Glomerular visceral epithelial cell (primary cell): ENCODE measurements around the gene GATAD2A.
"Not testable (repeated sequence)": the region's sequence is repeated elsewhere in the genome, so short reads cannot be mapped to it uniquely, and the experiment has no call there.

Source experiments
- DNase-seq: peaks from one replicate; pipeline ENCODE4 v3.0.0-alpha.2; 2016; ENCODE audit errors: extremely low spot score

GATAD2A gene

DNA sequence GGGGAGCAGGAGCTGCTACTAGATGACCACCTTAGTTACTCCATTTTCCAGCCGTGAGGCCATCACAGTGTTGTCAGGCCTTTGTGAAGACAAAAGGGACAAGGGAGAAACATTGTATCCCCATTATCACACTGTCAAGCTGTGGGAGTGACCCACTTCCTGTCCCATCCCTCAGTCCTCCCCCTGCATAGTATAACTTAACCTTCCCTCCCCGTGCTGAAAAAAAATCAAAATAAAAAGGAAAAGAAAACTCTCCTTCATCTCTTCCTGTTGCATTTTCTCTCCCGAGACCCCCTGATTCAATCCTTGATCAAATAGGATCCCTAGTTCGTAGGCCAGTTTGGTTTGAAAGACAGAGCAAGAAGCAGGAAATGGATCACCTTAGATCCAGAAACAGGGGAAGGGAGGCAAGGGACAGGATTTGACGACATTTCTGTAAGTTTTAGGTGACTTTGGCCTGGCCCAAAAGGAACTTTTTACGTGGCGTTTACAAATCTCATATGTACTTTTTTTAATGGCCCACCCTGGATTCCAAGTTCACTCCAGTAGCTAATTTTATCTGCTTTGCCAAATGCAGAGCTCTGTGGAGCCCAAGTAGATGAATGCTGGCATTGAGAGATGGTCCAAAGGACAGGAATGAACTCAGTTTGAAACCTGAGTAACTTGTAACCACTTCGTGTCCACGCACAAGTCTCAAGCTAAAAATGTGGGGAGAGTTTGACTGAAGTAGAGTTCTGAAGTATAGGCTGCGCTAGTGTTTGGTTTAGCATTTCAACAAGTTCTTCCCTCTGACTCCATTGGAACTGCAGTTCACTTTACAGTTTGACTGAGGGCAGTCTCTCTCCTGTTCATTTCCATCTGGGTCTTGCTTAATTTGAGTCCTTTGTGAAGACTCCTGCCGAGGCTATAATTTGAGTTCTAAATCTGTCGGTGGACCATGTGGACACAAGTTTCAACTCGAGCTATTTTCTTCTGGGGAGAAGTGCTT is 16.6 kb upstream of the GATAD2A start:
- no peak for DNase-seq

DNA sequence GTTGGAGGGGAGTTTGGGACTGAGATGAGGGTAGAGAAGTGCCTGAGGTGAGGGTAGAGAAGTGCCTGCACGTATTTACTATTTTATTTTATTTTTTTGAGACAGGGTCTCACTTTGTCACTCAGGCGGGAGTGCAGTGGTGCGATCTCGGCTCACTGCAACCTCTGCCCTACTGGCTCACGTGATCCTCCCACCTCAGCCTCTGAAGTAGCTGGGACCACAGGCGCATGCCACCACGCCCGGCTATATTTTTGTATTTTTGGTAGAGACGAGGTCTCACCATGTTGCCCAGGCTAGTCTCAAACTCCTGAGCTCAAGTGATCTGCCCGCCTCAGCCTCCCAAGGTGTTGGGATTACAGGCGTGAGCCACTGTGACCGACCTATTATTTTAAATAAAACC is 15.8 kb upstream of the GATAD2A start:
- DNase-seq = not testable (repeated sequence)

DNA sequence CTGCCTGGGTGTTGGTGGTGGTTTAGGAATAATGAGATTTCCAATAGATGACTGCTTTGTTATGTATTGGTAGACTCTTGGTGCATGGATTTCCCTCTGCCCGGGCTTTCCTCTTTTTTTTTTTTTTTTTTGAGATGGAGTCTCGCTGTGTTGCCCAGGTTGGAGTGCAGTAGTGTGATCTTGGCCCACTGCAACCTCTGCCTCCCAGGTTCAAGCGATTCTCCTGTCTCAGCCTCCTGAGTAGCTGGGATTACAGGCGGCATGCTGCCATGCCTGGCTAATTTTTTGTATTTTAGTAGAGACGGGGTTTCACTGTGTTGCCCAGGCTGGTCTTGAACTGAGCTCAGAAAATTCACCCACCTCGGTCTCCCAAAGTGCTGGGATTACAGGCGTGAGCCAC is 11.1 kb upstream of the GATAD2A start:
- DNase-seq = not testable (repeated sequence)

DNA sequence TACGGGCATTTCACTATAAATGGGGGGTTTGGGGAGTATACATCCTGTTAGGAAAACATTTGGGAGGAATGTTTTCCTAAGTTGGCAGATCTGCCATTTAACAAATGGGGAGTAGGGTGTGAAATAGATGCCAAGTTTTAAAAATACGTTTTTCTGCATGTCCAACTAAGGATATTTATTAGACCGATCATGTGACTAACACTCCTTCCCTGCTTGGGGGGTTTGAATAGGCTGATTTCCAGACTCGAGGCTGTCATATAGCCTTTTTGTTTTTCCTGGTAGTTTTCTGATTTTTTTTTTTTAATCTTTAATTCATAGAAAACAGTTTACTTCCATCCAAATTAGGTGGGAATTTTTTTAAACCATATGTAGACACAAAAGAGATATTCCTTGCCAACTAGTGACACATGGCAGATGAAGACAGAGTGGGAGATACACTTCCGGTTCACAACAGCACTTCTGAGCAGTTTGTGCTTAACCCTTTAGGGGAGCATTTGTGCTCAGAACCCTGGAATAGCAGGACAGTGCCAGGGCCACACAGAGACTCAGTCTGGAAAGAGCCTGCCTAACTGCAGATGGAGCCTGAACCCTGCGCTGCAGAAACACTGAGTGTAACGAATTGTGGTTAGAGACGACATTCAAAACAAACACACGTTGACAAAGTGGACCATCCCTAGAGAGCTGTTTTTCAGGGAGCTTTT is 5.6 kb upstream of the GATAD2A start:
- no peak for DNase-seq

DNA sequence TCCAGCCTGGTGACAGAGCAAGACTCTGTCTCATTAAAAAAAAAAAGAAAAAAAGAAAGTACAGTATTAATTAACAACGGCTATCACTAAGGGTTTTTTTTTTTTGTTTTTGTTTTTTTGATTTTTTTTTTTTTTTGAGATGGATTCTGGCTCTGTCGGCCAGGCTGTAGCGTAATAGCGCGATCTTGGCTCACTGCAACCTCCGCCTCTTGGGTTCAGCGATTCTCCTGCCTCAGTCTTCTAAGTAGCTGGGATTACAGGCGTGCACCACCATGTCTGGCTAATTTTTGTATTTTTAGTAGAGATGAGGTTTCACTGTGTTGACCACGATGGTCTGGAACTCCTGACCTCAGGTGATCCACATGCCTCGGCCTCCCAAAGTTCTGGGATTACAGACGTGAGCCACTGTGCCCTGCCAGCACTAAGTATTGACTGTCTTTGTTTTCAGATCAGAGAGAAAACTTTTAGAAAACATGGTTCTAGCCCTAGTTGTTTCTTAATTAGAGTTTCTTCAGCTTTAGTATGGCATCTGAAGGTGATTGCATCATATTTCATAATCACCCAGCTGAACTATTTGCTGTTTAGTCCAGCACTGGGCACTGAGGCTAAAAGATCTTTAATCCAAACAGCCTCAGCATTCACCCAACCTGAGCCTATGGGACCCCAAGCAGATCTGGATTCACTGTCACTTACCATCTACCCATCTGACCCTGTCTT is 2.7 kb upstream of the GATAD2A start:
- no peak for DNase-seq

DNA sequence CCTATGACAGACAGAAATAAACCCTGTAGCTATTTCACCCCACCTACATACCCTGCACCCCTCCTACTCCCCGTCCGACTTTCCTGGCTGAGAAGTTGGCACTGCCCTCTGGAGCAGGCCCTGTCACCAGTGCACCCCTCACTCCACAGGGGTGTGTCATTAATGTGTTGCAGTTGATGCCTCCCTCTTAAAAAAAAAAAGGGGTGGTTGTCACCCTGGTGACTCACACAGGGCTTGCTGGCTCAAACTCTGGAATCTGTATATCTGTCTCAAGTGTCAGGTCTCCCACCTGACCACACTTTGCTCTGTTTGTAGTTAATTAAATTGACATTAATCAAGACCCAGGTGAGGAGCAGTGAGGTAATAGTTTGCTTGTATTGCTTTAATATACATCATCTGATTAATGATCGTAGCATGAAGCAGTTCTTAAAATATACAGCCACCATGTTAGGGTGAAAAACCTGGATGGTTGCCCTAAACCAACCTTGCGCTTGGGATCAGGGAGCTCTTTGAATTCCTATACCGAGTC is 2.0 kb upstream of the GATAD2A start:
- peak; percentile 44 for DNase-seq

DNA sequence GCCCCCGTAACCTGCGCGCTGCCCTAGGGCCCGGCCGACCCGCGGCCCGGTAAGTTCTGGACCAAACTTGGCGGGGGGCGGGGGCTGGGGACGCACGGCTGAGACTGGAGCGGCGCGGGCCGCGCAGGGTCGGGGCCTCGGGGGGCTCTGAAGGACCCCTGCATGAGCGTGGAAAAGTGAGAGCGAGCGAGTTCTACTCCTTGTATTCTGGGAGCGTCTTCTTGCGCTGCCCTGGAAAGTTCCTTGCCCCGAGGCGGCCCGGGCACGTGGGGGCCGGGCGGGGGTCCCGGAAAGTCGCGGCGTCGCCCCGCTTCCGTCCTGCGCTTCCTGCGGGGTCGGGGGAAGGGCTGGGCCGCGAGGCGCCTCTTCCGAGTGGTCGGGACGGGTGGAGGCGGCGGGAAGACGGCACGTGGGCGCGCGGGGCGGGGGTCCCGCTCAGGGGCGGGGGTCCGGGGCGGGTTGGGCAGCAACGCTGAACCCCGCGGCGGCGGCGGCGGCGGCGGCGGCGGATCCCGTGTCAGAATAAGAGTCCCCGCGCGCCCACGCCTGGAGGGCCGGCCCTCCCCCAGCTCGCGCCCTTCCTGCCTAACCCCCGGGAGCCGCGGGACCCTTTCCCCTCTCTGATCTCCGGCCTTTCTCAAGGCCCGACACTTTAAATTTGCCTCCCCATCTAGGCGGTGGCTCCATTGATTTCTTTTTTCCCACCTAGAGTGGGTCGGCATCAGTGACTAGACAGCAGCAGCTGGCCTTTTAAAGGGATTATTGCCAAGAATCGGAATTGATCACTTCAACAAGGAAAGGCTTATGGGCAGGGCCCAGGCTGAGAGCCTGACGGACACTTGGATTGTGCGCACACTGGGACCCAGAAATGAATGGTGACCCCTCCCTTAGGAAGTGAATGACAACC is 749 bp downstream of the GATAD2A start:
- DNase-seq = no peak

DNA sequence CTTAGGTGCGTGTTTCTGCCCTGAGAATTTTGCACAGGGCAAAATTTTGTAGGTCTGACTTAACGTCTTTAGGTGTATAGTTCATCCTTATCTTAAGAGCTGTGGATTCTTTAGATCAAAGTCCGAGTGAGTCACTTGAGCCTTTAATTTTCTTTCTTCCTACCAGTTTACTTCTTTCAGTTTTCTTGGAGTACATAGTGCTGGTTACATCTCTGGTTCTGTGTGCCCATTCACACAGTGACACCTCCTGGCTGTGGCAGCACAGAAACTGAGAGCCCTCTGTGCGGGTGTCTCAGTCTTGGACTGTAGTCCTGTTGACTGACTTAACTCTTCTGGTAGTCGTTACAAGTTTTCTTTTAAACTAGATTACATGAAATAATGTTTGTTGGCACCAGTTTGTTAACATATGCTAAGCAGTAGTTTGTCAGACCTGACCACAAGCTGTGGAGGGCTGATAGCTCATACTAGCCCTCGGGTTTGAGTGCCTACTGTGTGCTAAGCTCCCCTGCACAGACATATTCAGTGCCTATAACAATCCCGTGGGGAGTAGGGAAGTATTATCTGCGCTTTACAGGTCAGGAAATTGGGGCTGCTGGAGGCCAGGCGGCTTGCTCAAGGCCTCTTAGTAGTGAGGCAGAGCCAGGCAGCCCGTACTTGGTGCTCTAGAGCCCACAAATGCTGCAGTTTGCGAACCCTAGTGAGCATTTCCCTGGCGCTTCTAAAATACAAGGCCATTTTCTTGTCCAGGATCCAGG is 1.6 kb downstream of the GATAD2A start:
- peak; percentile 54 for DNase-seq

DNA sequence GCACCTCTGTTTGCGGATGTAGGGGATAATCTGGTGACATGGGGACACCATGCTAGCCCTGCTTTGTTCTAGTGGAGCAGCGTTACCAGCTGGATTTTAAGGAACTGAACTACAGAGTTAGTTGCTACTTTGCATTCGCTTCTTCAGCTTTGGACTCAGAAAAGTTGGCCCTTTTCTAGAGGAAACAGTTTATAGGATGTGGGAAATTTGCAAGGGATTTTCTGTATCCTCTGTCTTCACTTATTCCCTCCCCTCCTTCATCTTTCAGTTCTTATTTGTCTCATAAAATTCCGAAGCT is 2.1 kb downstream of the GATAD2A start:
- no peak for DNase-seq

DNA sequence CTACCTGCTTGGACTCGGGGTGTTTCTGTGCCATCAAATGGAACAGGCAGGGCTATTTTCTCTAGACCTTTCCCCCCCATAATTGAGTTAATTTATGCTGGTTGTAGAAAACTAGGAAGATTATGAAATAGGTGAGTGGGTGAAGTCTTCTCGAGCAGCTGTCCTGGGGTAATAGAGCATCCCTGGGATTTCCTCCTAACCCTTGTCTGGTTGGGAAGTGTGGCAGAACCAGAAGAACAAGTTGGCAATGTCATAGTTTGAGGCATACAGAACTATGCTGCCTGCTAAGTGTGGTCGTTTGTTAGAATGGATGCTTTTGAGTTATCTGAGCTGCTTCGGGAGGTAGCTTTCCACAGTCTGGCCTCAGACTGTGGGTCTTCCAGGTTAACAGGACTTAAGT is 3.7 kb downstream of the GATAD2A start:
- DNase-seq = no peak

DNA sequence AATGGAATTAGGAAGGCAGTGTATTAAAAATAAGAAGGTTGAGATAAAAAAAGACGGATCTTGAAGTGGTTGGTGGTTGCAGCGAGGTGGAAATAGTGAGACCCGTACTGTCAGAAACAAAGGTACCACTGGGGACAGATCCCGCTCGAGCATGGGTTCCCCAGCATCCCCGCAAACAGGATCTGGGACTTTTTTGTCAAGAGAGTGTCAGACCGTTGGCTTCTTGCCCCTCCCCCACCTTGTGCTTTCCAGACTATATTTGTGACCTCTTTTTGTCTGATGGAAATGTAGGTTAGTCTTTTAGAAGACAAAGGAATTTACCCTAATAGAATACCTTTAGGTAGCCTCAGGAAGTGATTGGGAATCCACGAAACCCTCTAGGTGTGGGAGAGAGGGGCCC is 4.2 kb downstream of the GATAD2A start:
- no peak for DNase-seq

DNA sequence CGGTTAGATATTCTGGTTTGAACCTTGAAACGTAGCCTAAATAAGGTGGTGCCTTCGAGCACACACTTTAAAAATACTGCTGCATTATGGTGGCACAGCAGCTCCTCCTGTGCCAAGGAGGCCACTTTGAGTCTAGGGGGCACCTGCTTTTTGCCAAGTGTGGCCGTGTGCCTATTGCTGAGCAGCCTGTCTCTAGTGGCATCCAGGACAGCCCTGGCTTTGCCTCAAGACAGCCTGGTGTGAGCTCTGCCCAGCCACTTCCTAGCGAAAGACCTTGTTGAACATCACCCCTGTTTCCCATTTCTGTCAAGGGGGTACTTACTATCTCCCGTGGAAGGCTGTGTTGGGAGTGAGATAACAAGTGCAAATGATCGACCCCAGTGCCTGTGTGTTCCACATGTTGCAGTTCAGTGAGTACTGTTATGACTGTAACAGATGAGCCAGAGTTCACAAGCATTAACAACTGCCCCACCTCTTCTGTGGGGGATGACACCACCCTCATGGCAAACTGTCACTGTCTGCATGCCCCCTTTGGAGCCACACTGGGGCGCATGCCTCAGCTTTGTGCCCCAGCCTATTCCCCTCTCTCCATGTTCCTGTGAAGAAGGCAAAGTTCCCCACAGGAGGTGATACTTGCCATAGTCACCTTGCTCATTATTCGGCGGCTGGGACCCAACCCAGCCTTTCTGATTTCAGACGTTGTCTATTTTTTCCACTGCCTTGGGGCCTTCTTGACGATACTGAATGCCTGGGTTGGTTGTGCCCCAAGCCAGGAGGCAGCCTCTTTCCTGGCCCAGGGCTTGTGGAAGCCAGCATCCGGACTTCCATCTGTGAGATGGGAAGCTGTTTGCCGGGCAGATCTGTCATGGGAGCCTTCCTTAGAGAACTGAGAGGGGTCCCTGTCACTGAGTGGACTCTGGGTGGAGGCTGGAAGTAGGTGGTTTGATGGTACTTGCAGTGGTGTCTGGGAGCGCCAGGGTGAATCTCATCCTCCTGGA is 5.4 kb downstream of the GATAD2A start:
- DNase-seq = no peak

DNA sequence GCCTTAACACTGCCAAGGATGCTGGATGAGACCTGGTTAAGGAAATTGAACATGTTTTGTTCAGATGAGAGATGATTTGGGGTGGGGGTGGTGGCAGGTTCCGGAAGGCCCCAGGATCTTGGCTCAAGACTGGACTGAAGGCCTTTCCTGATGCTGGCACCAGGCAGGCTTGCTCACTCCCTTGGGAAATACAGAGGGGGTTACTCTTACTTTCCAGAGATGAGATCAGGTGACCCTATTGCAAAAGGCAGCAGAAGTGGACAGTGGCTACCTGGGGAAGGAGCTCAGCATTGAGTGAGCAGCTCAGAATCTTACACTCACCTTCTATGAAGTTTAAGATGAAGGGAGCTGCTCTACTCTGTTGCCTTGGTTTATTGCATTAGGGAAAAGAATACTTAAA is 10.8 kb downstream of the GATAD2A start:
- no peak for DNase-seq

DNA sequence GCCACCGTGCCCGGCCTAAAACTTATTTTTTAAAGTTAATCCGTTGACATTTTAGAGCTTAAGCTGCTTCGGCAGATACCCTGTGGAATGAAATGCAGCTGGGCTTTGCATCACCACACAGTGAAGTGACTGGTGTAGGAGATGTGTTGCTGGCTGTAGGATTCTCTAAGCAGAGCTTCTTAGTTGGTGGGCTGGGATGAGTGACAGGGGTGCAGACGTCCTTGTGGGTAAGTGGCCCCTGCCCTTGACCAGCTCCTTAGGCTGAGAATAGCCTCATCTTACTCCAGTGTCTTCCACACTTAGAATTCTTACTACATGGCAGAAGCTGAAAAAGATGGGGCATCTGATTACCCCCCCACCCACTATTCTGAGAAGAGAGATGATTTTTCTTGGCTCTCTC is 11.6 kb downstream of the GATAD2A start:
- no peak for DNase-seq

DNA sequence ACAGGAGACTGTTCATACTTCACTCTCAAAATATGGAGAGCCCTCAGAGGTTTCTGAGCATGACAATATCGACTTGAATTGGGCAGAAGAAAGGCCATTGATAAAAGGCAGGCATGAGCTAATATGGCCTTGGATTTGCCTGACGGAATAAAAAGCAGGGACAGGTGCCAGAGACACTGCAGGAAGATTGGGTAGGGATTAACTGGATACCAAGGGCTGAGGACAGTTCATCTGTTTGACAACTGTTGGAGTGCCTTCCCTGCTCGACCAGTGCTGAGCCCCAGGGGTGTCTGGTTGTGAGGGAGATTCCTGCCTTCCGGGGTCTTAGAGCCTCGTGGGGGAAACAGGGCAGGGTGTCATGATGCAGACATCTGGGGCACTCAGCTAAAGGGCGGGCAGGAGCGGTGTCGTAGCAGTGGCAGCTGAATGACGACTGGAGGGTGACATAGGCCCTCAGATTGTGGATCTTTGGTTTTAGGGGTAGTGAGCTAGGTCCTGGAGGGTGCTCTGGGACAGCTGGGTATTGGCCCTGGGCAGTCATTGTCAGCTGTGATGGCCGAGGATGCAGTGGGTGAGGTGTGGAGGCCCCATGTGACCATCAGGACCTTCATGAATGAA is 12.3 kb downstream of the GATAD2A start:
- no peak for DNase-seq

DNA sequence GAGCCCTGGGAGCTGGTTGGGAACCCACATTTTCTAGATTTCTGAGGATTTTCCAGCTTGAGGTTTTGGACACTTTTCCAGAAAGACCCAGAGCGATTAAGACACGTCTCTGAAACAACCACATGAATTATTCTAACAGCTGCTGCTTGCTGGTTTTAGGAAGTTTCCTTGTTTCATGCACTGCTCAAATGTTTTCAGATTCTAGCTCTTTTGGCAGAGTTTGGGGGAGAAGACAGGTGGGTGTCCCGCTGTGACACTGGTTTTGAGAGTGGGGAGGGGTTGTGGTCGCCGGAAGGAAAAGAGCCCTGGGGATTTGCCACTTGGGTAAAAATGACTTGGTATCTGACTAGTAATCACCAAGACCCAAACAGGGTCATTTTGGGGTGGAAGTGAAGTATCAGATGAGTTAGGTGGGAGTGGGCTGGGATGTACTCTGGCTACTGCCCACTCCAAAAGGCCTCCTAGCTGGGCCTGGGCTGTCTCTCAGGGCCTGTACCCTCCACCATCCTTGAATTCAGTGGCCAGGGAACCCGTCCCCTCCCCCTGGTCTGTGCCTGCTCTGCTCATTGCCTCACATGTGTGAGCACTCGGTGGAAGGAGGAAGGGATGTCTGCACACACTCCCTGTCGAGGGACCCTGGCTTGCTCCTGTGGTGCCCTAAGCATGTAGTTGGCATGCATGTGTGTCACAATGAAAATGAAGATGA is 13.2 kb downstream of the GATAD2A start:
- no peak for DNase-seq

DNA sequence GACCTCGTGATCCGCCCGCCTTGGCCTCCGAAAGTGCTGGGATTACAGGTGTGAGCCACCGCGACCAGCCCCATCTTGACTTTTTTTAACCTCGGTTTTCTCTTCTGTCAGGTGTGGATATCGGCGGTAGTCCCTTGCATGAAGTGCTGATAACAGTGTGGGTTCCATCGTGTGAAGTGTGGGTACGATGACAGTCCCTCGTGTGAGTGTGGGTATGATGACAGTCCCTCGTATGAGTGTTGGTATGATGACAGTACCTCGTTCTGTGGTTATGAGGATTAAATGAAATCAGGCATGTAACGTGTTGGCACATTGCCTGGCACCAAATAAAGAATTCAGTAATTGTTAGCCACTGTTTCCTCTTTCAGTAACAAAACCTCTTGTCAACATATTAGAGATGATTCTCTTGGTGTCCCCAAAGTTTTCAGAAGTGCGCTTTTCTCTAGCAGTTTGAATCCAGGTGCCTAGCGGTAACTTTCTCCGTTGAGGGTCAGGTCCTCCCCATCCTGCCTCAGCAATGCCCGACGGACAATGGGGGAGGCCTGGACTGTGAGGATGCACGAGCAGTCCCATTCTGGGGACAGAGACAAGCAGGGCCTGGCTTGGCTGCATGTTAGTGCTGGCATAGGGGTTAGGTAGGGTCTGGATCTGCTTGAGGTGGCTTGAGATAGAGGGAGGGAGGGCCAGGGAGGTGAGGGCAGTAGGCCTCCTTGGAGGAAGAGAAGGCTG is 15.3 kb downstream of the GATAD2A start:
- peak; percentile 66 for DNase-seq

DNA sequence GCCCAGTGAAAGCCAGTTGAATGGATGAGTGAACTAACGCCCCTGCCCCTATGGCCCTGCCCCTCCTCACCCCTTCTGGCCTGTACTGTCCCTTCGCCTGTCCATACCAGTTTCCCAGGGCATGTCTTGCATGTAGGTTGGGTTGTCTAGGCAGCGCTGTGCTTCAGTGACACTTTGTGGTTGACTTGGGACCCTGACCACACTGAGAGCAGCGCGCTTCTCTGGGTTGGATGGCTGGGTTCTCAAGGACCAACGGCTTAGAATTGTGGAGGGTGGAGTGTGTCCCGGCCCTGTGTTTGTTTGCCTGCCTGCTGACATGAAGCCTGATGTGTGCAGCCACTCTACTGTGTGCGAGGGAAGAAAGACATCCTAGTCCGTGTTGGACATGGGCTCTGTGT is 15.8 kb downstream of the GATAD2A start:
- no peak for DNase-seq
